HG03064 (cell line): ENCODE measurements around the gene POLD2.

Experiments used
- ATAC-seq: cut with Tn5 transposase; IDR thresholded peaks from one replicate; pipeline ENCODE4 v1.9.1; 2021; ENCODE audit warnings: low read depth; ENCODE audit not compliant: unreplicated experiment

The POLD2 gene

DNA sequence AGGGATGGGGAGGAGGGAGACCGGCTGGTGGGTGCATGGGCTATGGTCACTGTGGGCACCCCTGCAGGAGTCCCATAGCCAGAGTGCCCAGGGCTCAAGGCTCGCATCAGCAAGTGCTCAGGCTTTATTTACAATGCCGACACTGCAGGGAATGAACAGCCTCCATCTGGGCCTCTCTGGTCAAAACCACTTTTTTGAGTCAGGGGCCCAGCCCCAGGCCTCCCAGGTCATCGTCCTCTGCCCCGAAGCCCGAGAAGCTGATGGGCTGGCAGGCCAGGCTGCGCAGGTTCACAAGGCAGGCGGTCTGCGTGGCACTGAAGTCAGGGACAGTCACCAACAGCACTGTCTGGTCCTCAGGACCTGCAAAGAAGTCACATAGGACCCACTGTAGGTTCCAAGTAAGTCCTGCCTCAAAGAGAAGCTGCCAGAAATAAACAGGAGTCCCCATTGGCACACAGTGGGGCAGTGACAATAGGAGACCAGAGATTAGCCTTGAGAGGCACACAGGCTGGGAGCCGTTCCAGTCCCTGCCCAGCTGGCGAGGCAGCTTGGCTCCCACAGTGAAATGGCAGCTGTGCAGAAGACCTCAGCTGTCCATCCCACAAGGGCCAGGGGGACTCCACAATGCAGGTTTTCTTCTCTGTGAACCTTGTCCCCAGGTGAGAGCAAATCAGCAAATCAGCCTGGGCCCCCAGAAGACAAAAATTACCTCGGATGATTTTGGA, 8.6 kb downstream of the POLD2 start:
- ATAC-seq = no peak

DNA sequence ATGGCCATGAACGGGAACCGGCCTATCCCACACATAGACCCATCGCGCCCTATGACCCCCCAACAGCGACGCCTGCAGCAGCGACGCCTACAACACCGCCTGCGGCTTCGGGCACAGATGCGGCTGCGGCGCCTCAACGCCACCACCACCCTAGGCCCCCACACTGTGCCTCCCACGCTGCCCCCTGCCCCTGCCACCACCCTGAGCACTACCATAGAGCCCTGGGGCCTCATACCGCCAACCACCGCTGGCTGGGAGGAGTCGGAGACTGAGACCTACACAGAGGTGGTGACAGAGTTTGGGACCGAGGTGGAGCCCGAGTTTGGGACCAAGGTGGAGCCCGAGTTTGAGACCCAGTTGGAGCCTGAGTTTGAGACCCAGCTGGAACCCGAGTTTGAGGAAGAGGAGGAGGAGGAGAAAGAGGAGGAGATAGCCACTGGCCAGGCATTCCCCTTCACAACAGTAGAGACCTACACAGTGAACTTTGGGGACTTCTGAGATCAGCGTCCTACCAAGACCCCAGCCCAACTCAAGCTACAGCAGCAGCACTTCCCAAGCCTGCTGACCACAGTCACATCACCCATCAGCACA, 9.5 kb downstream of the POLD2 start:
- ATAC-seq = no peak

DNA sequence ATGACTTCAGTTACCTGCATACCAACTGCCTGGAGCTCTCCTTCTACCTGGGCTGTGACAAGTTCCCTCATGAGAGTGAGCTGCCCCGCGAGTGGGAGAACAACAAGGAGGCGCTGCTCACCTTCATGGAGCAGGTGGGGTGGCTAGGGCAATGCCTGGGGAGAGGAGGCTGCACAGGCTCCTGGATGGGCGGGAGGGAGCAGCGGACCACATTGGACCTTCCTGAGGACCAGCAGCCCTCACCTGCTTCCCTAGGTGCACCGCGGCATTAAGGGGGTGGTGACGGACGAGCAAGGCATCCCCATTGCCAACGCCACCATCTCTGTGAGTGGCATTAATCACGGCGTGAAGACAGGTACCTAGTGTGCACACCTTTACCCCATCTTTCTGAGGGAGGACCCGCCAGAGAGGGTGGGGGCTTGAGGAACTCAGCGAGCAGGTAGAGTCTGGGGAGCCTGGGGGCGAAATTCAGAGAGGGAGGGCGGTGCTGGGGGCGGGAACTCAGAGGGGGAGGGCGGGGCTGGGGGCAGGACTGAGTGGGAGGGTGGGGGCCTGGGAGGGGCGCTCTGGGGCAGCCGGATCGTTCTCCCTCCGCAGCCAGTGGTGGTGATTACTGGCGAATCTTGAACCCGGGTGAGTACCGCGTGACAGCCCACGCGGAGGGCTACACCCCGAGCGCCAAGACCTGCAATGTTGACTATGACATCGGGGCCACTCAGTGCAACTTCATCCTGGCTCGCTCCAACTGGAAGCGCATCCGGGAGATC, 10.2 kb downstream of the POLD2 start:
- no peak for ATAC-seq

DNA sequence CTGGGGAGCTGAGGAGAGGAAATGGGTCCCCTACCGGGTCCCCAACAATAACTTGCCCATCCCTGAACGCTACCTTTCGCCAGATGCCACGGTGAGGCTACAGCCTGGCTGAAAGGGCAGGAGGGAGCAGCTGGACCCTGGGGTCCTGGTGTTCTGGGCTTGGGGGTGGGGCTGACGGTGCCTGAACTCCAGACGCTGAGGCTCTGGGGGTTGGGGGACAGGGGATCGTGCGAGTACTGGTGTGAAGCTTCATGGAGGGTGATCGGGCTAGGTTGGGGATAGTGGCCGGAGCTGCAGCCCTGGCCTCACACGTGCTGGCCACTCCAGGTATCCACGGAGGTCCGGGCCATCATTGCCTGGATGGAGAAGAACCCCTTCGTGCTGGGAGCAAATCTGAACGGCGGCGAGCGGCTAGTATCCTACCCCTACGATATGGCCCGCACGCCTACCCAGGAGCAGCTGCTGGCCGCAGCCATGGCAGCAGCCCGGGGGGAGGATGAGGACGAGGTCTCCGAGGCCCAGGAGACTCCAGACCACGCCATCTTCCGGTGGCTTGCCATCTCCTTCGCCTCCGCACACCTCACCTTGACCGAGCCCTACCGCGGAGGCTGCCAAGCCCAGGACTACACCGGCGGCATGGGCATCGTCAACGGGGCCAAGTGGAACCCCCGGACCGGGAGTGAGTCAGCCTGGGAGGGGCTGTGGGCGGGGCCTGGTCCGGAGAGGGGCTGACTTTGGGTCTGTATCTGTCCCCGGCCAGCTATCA, 10.9 kb downstream of the POLD2 start:
- ATAC-seq = no peak

DNA sequence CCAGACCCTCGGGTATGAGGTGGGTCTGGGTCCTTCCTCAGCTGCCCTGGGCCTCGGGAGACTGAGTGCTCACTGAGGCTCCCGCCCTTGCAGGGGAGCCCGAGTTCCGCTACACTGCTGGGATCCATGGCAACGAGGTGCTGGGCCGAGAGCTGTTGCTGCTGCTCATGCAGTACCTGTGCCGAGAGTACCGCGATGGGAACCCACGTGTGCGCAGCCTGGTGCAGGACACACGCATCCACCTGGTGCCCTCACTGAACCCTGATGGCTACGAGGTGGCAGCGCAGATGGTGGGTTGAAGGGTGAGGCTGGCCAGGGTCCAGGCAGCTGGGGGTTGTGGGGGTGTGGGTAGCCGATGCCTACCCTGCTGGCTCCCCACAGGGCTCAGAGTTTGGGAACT, 11.6 kb downstream of the POLD2 start:
- ATAC-seq = no peak

DNA sequence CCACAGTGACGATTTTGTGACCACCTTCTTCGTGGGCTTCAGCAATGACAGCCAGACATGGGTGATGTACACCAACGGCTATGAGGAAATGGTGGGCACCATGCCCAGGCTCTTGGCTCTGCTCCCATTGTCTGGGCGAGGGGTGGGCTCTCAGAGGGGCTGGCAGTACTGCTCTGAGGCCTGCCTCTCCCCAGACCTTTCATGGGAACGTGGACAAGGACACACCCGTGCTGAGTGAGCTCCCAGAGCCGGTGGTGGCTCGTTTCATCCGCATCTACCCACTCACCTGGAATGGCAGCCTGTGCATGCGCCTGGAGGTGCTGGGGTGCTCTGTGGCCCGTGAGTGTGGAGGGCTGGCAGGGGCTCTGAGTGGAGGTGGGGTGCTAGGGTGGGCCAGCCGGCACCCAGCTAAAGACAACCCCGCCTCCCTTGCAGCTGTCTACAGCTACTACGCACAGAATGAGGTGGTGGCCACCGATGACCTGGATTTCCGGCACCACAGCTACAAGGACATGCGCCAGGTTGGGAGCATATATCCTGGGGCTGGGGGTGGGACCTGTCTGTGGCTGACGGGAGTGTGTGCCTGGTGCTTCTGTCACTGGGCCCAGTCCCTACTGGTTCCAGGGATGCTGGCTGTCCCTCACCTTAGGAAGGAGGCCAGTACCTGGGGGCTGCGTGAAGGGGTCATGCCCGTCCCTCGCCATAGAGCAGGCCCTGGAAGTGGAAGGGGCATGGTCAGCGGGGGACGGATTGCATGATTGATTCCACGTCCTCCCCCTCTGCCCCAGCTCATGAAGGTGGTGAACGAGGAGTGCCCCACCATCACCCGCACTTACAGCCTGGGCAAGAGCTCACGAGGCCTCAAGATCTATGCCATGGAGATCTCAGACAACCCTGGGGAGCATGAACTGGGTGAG, 12.4 kb downstream of the POLD2 start:
- ATAC-seq = no peak

DNA sequence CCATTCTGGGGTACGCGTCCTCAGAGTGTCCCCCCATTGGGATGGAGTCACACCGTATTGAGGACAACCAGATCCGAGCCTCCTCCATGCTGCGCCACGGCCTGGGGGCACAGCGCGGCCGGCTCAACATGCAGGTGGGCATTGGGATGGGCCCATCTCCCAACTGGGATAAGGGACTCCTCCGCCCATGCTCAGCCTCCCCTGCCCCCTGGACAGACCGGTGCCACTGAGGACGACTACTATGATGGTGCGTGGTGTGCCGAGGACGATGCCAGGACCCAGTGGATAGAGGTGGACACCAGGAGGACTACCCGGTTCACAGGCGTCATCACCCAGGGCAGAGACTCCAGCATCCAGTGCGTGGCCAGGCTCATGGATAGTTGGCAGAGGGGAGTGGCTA, 13.4 kb downstream of the POLD2 start:
- ATAC-seq = no peak

DNA sequence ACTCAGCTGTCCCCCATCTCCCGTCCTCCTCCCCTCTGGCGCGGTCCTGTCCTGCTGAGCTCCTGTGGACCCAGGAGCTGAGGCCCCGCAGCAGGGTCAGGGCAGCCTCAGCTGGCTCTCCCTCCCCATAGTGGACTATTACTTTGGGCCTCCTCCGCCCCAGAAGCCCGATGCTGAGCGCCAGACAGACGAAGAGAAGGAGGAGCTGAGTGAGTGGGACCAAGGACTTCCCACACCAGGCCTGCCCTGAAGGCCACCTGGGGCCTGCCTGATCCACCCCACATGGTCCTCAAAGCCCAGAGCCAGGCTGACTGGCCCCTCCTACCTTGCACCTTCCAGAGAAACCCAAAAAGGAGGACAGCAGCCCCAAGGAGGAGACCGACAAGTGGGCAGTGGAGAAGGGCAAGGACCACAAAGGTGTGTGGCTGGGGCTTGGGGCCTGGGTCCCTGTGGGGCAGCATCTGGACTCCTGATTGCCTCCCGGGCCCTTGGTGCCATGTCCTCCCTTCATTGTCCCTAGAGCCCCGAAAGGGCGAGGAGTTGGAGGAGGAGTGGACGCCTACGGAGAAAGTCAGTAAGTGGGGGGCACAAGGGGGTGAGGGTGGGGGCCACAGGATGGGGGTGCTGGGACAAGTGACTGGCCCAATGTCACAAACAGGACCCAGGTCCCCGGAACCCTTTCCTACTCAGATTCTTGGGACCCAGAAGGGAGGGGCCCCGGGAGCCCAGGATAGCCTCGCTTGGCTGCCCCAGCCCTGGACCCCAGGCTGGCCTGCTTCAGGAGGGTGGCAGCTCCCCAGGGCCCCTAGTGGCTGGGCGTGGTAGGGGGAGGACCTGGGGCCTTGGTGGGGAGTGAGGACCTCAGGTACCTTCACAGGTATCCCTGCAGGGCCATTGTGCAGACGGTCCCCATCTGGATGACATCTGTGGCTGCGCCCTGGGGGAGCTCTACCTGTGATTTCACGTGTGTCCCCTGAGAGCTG, 14.3 kb downstream of the POLD2 start:
- ATAC-seq = no peak

DNA sequence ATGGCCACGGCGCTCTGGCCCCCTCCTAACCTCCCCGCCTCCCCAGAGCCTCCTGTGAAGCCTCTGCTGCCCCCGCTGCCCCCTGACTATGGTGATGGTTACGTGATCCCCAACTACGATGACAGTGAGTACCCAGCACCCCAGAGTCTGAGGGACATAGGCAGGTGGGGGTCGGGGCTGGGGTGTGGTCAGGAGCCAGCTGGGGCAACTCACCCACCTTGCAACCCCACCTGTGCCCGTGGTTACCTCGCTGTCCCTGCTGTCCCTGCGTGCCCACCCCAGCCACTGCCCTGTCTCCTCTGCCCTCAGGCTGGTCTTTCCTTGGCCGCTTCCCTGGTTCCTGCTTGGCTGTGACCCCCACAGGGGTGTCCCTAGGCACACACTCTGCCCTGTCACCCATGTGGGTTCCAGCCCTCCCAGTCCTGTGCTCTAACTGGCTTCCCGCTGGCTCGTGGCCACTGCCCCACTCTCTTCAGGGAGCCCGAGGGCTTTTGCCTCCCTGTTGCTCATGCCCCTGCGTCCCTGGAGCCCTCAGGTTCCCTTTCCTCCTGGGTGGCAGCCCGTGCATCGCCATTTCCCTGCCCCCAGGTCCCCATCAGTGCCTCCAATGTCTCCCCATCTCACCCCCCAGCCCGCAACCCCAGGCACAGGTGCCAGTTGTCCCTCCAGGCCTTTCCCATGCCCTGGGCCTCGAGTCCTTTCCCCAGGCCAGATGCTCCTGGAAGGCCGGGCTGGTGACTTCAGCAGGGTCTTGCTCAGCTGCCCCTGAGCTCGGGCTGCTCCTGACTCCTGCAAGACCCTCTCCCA, 15.2 kb downstream of the POLD2 start:
- no peak for ATAC-seq

DNA sequence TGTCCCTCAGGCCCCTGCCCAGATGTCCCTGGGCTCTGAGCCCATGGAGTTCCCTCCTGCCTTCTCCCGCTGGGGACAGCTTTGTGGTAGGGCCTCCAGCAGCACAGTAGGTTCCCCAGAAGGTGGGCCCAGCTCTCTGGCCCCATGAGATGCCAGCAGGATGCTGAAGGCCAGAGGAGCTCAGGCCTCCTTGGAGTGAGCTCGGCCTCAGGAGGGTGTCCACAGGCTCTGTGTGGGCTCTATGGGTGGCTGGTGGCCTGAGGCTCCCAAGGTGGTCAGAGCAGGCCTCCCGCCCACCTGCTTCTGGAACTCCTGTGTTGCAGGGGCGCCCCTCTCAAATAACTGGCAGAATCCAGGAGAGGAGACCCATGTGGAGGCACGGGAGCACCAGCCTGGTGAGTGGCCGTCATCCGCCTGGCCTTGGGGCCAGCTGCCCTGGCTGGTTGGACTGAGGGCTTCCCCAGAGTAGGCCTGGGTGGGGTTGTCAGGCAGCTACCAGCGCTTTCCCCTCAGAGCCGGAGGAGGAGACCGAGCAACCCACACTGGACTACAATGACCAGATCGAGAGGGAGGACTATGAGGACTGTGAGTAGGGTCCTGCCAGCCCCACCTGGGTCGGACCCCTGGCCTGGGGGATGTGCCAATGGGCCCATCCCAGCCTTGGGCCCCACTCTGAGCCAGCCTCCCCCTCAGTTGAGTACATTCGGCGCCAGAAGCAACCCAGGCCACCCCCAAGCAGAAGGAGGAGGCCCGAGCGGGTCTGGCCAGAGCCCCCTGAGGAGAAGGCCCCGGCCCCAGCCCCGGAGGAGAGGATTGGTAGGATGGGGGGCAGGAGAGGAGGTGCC, 16.0 kb downstream of the POLD2 start:
- no peak for ATAC-seq

DNA sequence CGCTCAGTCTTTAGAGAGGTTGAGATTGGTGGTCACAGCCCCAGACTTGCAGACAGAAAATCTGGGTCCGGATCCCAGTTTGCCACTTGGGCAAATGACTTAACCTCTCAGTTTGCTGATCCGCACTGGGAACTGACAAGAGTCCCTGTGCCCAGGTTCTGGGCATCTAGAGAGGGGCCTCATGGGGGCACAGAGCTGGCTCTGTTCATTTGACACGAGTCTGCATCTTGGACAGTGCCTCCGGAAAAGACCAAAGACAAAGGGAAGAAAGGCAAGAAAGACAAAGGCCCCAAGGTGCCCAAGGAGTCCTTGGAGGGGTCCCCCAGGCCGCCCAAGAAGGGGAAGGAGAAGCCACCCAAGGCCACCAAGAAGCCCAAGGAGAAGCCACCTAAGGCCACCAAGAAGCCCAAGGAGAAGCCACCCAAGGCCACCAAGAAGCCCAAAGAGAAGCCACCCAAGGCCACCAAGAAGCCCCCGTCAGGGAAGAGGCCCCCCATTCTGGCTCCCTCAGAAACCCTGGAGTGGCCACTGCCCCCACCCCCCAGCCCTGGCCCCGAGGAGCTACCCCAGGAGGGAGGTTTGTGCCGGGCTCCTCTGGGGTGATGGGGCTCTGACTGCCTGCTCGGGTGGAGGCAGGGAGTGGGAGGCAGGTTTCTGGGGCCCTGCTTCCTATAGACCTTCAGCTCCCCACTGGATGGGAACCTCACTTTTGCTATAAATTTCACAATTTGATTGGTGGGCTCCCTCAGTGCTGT, 16.9 kb downstream of the POLD2 start:
- ATAC-seq = no peak

DNA sequence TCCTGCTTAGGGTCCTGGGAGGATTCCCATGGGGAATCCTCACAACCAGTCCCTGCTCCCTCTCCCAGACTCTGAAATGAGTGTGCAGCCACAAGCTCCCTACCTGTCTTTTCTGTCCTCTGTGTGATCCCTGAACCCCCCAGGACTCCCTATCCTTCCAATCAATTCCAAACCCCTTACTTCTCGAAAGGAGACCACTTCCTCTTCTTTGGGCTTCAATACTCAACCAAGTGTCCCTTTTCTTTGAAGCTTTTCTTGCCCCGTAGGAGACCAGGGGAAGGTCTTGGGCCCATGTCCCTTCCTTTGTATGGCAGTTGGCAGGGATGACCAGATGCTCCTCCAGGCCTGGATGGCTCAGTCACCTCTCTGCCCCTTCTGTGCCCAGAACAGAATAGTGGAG, 17.5 kb downstream of the POLD2 start:
- no peak for ATAC-seq

DNA sequence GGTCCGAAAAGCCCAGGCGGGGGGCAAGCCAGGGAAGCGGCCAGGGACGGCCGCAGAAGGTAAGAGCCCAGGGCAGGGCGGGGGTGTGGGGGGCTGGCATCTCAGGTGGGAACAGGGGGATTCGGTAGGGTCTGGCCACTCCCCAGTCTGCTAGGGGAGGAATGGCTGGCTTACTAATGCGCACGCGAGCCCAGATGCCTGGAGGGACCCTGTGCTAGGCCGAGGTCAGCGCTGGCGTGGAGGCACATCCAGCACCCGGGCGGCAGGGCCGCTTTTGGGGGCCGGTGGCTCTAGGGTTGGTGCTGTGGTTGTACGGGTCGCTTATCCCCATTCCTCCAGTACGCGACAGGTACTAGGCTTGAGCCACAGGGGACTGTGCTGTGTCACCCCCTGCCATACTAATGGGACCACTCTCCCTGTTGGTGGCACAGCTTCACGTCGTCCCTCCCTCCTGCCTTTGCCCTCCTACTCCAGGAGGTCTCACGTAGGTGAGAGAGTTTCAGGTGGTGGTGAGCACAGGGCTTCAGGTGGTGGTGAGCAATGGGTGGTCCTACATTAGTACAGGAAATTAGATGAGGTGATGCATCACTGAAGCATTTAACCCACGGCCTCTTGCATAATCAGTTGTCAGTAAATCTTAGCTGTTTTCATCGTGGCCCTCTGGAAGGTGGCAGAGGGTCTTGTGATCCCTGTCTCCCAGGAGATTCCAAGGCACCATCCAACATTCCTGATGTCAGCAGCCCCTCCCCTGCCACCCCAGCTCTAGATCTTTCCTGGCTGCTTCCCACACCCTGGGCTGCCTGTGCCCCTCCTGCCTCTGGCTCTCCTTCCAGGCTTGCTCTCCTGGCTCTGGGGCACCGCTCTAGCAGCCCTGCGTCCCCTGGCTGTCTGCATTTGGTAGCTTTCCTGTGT, 18.2 kb downstream of the POLD2 start:
- ATAC-seq = no peak

DNA sequence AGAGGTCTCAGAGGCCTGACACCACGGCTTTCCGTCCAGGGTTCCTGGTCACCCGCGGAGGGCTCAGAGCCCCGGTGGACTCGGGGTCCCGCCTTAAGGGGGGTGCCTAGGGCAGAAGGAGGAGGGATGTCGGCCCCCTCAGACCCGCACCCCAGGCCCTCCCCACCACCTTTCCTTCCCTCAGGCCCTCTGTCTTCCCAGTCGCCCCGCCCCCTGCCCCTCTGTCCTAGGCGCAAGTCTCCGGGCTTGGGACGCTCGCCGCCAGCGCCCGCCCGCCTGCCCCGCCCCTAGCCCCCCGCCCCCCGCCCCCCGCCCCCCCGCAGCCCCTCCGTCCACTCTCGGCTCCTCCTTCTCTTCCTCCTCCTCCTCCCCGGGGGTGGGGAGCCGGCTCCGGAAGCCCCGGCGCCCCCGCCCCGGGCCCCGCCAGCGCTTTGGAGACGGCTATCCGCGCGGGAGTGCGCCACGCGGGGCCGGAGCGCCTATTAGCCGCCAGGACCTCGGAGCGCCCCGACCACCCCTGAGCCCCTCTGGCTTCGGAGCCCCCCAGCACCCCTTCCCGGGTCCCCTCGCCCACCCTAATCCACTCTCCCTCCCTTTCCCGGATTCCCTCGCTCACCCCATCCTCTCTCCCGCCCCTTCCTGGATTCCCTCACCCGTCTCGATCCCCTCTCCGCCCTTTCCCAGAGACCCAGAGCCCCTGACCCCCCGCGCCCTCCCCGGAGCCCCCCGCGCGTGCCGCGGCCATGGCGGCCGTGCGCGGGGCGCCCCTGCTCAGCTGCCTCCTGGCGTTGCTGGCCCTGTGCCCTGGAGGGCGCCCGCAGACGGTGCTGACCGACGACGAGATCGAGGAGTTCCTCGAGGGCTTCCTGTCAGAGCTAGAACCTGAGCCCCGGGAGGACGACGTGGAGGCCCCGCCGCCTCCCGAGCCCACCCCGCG, 19.2 kb downstream of the POLD2 start, which contains the start of gene AEBP1:
AEBP1 (plus strand) TSS at position 423 of the 937 bp plus-strand sequence; CDS start at position 744, 321 bp downstream.
- no peak for ATAC-seq
